Measurements from ENCODE around the gene POU2F1. TPM values are rescaled to one million over a fixed set of nuclear protein-coding genes. Genes with fewer than 3 reads are reported as not detected.

The POU2F1 gene
- total RNA-seq, 1 experiment from 2014 or later: 28.5 TPM

- no peaks in the 10 kb centered on the region for H3K9me2 ChIP-seq (ENCODE audit: insufficient read depth)
- TF ChIP-seq CTCF (conservative IDR thresholded peaks at IDR 0.05) (no peak), EZH2 (IDR thresholded peaks at IDR 0.05; ENCODE audit: low read depth) (no peak)
- no peak overlapping the region for H3K4me2 ChIP-seq
- no TSS peak for BruUV-seq (replicated peaks)
- H3K36me3 ChIP-seq (ENCODE audit: low read depth): no peaks in the 10 kb centered on the region
- no peaks in the 10 kb centered on the region; the same call in 1 of the 2 replicates for H4K20me1 ChIP-seq (ENCODE audit: insufficient read depth)
- H3K79me2 ChIP-seq (ENCODE audit: low read depth): peaks cover 74% of the 10 kb centered on the region
- peak in 1 of 2 experiments; percentile 39 for DNase-seq
- H3K9me3 ChIP-seq (ENCODE audit: insufficient read depth, low read depth): no peaks in the 10 kb centered on the region
- no peak overlapping the region for H2AFZ ChIP-seq
- ChIA-PET POLR2A (ENCODE audit: unreplicated experiment) (no interaction called here), CTCF (no interaction called here)
- no peaks in the 10 kb centered on the region; the same call in none of the 2 replicates for H3F3A ChIP-seq (ENCODE audit: insufficient read depth, low read depth)
- no peak overlapping the region for H3K4me3 ChIP-seq
- peak overlapping the region; percentile 31; the same call in 1 of the 2 replicates for H3K27ac ChIP-seq
- intact Hi-C loops (cut with micrococcal nuclease; ENCODE audit: unreplicated experiment): no loop called here
- peaks cover 12% of the 10 kb centered on the region; the same call in 1 of the 2 replicates for H3K4me1 ChIP-seq (replicated peaks; ENCODE audit: insufficient read depth)
- H3K27me3 ChIP-seq (ENCODE audit: insufficient read depth, low read depth): no peaks in the 10 kb centered on the region
These were observed 43.3 kb downstream of the POU2F1 start for GRCh38 chr1:167263819-167264464.

- BruUV-seq (replicated peaks): no TSS peak
These were observed 46.3 kb downstream of the POU2F1 start for GRCh38 chr1:167266965-167267364.

GRCh38 chr1:167268347-167268787 is 47.7 kb downstream of the POU2F1 start:
- intact Hi-C loops (cut with micrococcal nuclease; ENCODE audit: unreplicated experiment): loop anchor here (5.0 kb wide), 5 partner anchors 46 to 419 kb away; partner anchors contain the start of gene POU2F1
- no peak overlapping the region for H3K27ac ChIP-seq
- POLR2A ChIA-PET (ENCODE audit: unreplicated experiment): interaction anchor here (0.7 kb wide), 1 partner anchor 48 kb away, joined by 16 read pairs; the partner anchor contains the start of gene POU2F1
- DNase-seq: no peak
- peaks cover 10% of the 10 kb centered on the region; the same call in 1 of the 2 replicates for H3K4me1 ChIP-seq (replicated peaks; ENCODE audit: insufficient read depth)
- no peaks in the 10 kb centered on the region for H3K36me3 ChIP-seq (ENCODE audit: low read depth)
- H4K20me1 ChIP-seq (ENCODE audit: insufficient read depth): no peaks in the 10 kb centered on the region
- H3K27me3 ChIP-seq (ENCODE audit: insufficient read depth, low read depth): no peaks in the 10 kb centered on the region
- TF ChIP-seq EZH2 (IDR thresholded peaks at IDR 0.05; ENCODE audit: low read depth) (no peak), CTCF (conservative IDR thresholded peaks at IDR 0.05) (no peak)
- H2AFZ ChIP-seq: no peak overlapping the region
- H3K79me2 ChIP-seq (ENCODE audit: low read depth): peaks cover 74% of the 10 kb centered on the region
- no TSS peak for BruUV-seq (replicated peaks)
- H3F3A ChIP-seq (ENCODE audit: insufficient read depth, low read depth): peaks cover 3% of the 10 kb centered on the region
- no peak overlapping the region for H3K4me2 ChIP-seq
- no peaks in the 10 kb centered on the region for H3K9me3 ChIP-seq (ENCODE audit: insufficient read depth, low read depth)
- no peak overlapping the region for H3K4me3 ChIP-seq
- CTCF ChIA-PET: interaction anchor here (0.6 to 1.3 kb wide), 6 partner anchors 11 to 471 kb away, joined by 3 to 8 read pairs (median 4); no protein-coding TSS in a partner anchor
- H3K9me2 ChIP-seq (ENCODE audit: insufficient read depth): no peaks in the 10 kb centered on the region

More at GRCh38 chr1:167266965-167267364, 46.3 kb downstream of the POU2F1 start:
- DNase-seq: no peak
- Histone ChIP-seq H3K4me2 (no peak overlapping the region), H4K20me1 (ENCODE audit: insufficient read depth) (no peaks in the 10 kb centered on the region), H3K4me1 (replicated peaks; ENCODE audit: insufficient read depth) (peaks cover 12% of the 10 kb centered on the region; the same call in 1 of the 2 replicates), H3K9me2 (ENCODE audit: insufficient read depth) (no peaks in the 10 kb centered on the region), H3K27ac (no peak overlapping the region), H3K9me3 (ENCODE audit: insufficient read depth, low read depth) (no peaks in the 10 kb centered on the region), H2AFZ (no peak overlapping the region), H3K36me3 (ENCODE audit: low read depth) (no peaks in the 10 kb centered on the region), H3K79me2 (ENCODE audit: low read depth) (peaks cover 74% of the 10 kb centered on the region), H3F3A (ENCODE audit: insufficient read depth, low read depth) (peaks cover 3% of the 10 kb centered on the region), H3K4me3 (no peak overlapping the region), H3K27me3 (ENCODE audit: insufficient read depth, low read depth) (no peaks in the 10 kb centered on the region)
- ChIA-PET CTCF (interaction anchor here (0.5 to 1.3 kb wide), 10 partner anchors 13 to 683 kb away, joined by 3 to 8 read pairs (median 5); no protein-coding TSS in a partner anchor), POLR2A (ENCODE audit: unreplicated experiment) (no interaction called here)
- intact Hi-C loops (cut with micrococcal nuclease; ENCODE audit: unreplicated experiment): loop anchor here (1.0 to 5.0 kb wide), 6 partner anchors 45 to 420 kb away; partner anchors contain the start of gene POU2F1
- TF ChIP-seq CTCF (conservative IDR thresholded peaks at IDR 0.05) (no peak), EZH2 (IDR thresholded peaks at IDR 0.05; ENCODE audit: low read depth) (no peak)
